Adrenal gland (tissue), 12 donors: ENCODE data around the gene NCKAP5L. TPM values are rescaled to one million over a fixed set of nuclear protein-coding genes. Genes with fewer than 3 reads are reported as not detected.
A peak's percentile ranks its signal among the peaks of the same experiment; 100 is the strongest.

Experiments used
- DNase-seq, 7 donors: peaks; one replicate each; pipeline ENCODE4 v3.0.0-alpha.2; 2019 to 2020
- H3K27ac ChIP-seq, 5 donors: fragments of 200-600 bp; sonication (generic) in 4 of 5; 1 replicate in 3 of 5; 2 replicates in 2 of 5; pipeline versions ENCODE4 v1.5.1 to v1.8.0; 2016 to 2020; ENCODE audit warnings: mild to moderate bottlenecking in 1 of 5
- H3K27me3 ChIP-seq: fragments of 200-600 bp; 2 replicates; pipeline ENCODE4 v1.8.0; 2021
- H3K36me3 ChIP-seq, 2 donors: fragments of 200-600 bp; replicated peaks in 1 of 2; 1 replicate in 1 of 2; 2 replicates in 1 of 2; pipeline versions ENCODE4 v1.5.1 to v1.8.0; 2018 to 2022
- H3K4me1 ChIP-seq, 2 donors: fragments of 200-600 bp; replicated peaks in 1 of 2; 1 replicate in 1 of 2; 2 replicates in 1 of 2; pipeline versions ENCODE4 v1.5.1 to v1.8.0; 2018 to 2021
- H3K4me3 ChIP-seq, 4 donors: fragments of 200-600 bp; sonication (generic) in 3 of 4; one replicate each; pipeline ENCODE4 v1.5.1; 2016 to 2018
- H3K9me3 ChIP-seq, 3 donors: fragments of 200-600 bp; sonication (generic) in 1 of 3; replicated peaks in 1 of 3; 1 replicate in 2 of 3; 2 replicates in 1 of 3; pipeline versions ENCODE4 v1.5.1 to v1.8.0; 2016 to 2021
- CTCF ChIP-seq, 6 experiments: fragments of 450-650 bp in 4 of 6; fragments of 200-600 bp in 2 of 6; sonication (generic) in 1 of 6; IDR thresholded peaks; 1 replicate in 5 of 6; 2 replicates in 1 of 6; pipeline versions ENCODE4 v1.5.1 to v1.8.0; 2016 to 2021; ENCODE audit warnings: antibody characterized with exemption in 6 of 6, mild to moderate bottlenecking in 2 of 6, moderate library complexity in 1 of 6
- POLR2A ChIP-seq, 2 donors: fragments of 450-650 bp; IDR thresholded peaks; one replicate each; pipeline ENCODE4 v1.6.1; 2017; ENCODE audit warnings: antibody characterized with exemption in 2 of 2, mild to moderate bottlenecking in 2 of 2, moderate library complexity in 1 of 2
- WGBS, 4 donors: extraction: QIAGEN DNeasy Blood & Tissue Kit in 2 of 4; methylation state at CpG; one replicate each; pipeline versions ENCODE4 v1.1.5 to v1.1.7; 2013 to 2017; 5-methylcytosine and 5-hydroxymethylcytosine counted together
- intact Hi-C, 2 donors: fragments of 100-400 bp; cut with DNase I; formaldehyde crosslinking; loops; one replicate each; pipeline versions ENCODE4 v1.14.1 to v1.15.0; 2022 to 2023
- polyA plus RNA-seq, 3 donors: library from polyadenylated mRNA; stranded (reverse); fragments of 200-250 nt in 2 of 3; fragments of 350-450 nt in 1 of 3; fragmentation: Illumina TruSeq in 1 of 3; extraction: RNeasy Lipid Tissue Mini Kit (QIAGEN cat#74804) in 1 of 3; gene quantifications; one replicate each; pipeline ENCODE4 v1.2.3, GENCODE V29; 2013 to 2014
- total RNA-seq, 9 donors: library from RNA; depleted of rRNA in 4 of 9; stranded (reverse); fragments of >200 nt in 4 of 9; fragments of 120-200 nt in 1 of 9; fragmentation: NEBNext Ultra II Directional in 1 of 9; extraction: Animal tissue kit (Norgen Biotek cat#: 25700) in 1 of 9; gene quantifications; one replicate each; pipeline versions ENCODE4 v1.1.0 to v1.2.4, GENCODE V29; 2013 to 2023
- donor health status: healthy with polysubstance abuse.
- donor health status: Bipolar disorder and iron deficiency.
- donor health status: DM: yes; HTN: yes; CAD: no.
- donor health status: DM: no; HTN: no; CAD: no.
- donor health status: DM: no; HTN: no; CAD: no.
- donor health status: DM: yes; HTN: yes; CAD: no.

NCKAP5L gene
- total and polyA plus RNA-seq, 12 donors: 5.5 to 143 (median 38.4) TPM

- H3K36me3 ChIP-seq: no peaks in the 10 kb centered on the region
- peak overlapping the region in 1 of 5 donors; percentile 87 for H3K27ac ChIP-seq
- no peaks in the 10 kb centered on the region for H3K27me3 ChIP-seq
- H3K9me3 ChIP-seq: no peaks in the 10 kb centered on the region
- intact Hi-C loops: loop anchor here in 1 of 2 donors (10.0 kb wide), 1 partner anchor 69 kb away; no protein-coding TSS in a partner anchor
- DNase-seq: peak in 2 of 7 donors; percentile 28 to 32
- no peak overlapping the region for H3K4me3 ChIP-seq
- WGBS, 4 donors: 78 to 91% (median 80%) methylated on average over 4 of the region's 4 CpGs
- peaks cover 8 to 23% of the 10 kb centered on the region in 2 donors for H3K4me1 ChIP-seq
- TF ChIP-seq POLR2A (IDR thresholded peaks at IDR 0.05): no peak
Observed at GRCh38 chr12:49843876-49844437, 15.7 kb upstream of the NCKAP5L start.

GRCh38 chr12:49843411-49843810, 15.2 kb upstream of the NCKAP5L start:
- H3K4me3 ChIP-seq: peak overlapping the region in 2 of 4 donors; percentile 55 to 58
- intact Hi-C loops: loop anchor here in 1 of 2 donors (10.0 kb wide), 1 partner anchor 69 kb away; no protein-coding TSS in a partner anchor
- TF ChIP-seq CTCF (IDR thresholded peaks at IDR 0.05) (no peak), POLR2A (IDR thresholded peaks at IDR 0.05) (no peak)
- H3K36me3 ChIP-seq: no peaks in the 10 kb centered on the region
- peaks cover 8 to 23% of the 10 kb centered on the region in 2 donors for H3K4me1 ChIP-seq
- no peaks in the 10 kb centered on the region for H3K9me3 ChIP-seq
- peak overlapping the region; percentile 82 to 88 (median 84) for H3K27ac ChIP-seq
- no peaks in the 10 kb centered on the region for H3K27me3 ChIP-seq
- 78 to 87% (median 82%) methylated on average over 7 of the region's 7 CpGs for WGBS, 4 donors
- DNase-seq: no peak

- Histone ChIP-seq H3K4me3 (peak within 1 kb of the TSS; percentile 17 to 71 (median 56)), H3K27ac (peak within 1 kb of the TSS; percentile 82 to 88 (median 84)), H3K27me3 (no peaks in the 10 kb centered on the region), H3K36me3 (no peaks in the 10 kb centered on the region), H3K9me3 (no peaks in the 10 kb centered on the region), H3K4me1 (peaks cover 8 to 23% of the 10 kb centered on the region in 2 donors)
- 0 to 1% (median 1%) methylated on average over 21 to 55 of the region's 55 CpGs for WGBS, 4 donors
- TF ChIP-seq CTCF (IDR thresholded peaks at IDR 0.05) (no peak), POLR2A (IDR thresholded peaks at IDR 0.05) (peak; percentile 55 to 87)
- DNase-seq: peak; percentile 89 to 95 (median 93)
- intact Hi-C loops: loop anchor here in 1 of 2 donors (10.0 kb wide), 1 partner anchor 68 kb away; no protein-coding TSS in a partner anchor
Observed at GRCh38 chr12:49842519-49843352, 14.5 kb upstream of the NCKAP5L start, which contains the start of gene BCDIN3D. Gene BCDIN3D (minus strand): TSS chr12:49843106. CDS start chr12:49843087, 19 bp downstream.

GRCh38 chr12:49838973-49839633, 10.9 kb upstream of the NCKAP5L start:
- no peaks in the 10 kb centered on the region for H3K9me3 ChIP-seq
- no peaks in the 10 kb centered on the region for H3K27me3 ChIP-seq
- WGBS, 4 donors: 37 to 65% (median 48%) methylated on average over 3 of the region's 3 CpGs
- H3K4me3 ChIP-seq: no peak overlapping the region
- no peak overlapping the region for H3K27ac ChIP-seq
- no peak for DNase-seq
- peak; percentile 35 to 77 (median 60) for TF ChIP-seq CTCF (IDR thresholded peaks at IDR 0.05)
- no peak for TF ChIP-seq POLR2A (IDR thresholded peaks at IDR 0.05)
- H3K36me3 ChIP-seq: no peaks in the 10 kb centered on the region
- intact Hi-C loops: no loop called here
- H3K4me1 ChIP-seq: peaks cover 8 to 21% of the 10 kb centered on the region in 2 donors
